Neural crest cell (in vitro differentiated cells): Measurements from ENCODE around the gene SORCS2. TPM values are rescaled to one million over a fixed set of nuclear protein-coding genes. Genes with fewer than 3 reads are reported as not detected.

Experiments used
- DNase-seq: peaks from one replicate; pipeline ENCODE4 v3.0.0; 2021; ENCODE audit warnings: low read depth, mixed read lengths, low spot score
- H3K27ac Mint-ChIP-seq: one replicate; pipeline ENCODE4 v1.8.0; 2021; ENCODE audit warnings: mild to moderate bottlenecking, mixed read lengths; ENCODE audit not compliant: unreplicated experiment
- H3K27me3 Mint-ChIP-seq: 2 replicates; pipeline ENCODE4 v1.8.0; 2021; ENCODE audit warnings: low read depth, mild to moderate bottlenecking, mixed read lengths
- H3K36me3 Mint-ChIP-seq: 2 replicates; pipeline ENCODE4 v1.8.0; 2021; ENCODE audit warnings: low read depth, mild to moderate bottlenecking, mixed read lengths
- H3K4me1 Mint-ChIP-seq: 2 replicates; pipeline ENCODE4 v1.8.0; 2021; ENCODE audit warnings: mixed read lengths
- H3K4me3 Mint-ChIP-seq: one replicate; pipeline ENCODE4 v1.8.0; 2021; ENCODE audit warnings: mild to moderate bottlenecking, mixed read lengths
- H3K9me3 Mint-ChIP-seq: 2 replicates; pipeline ENCODE4 v1.8.0; 2021; ENCODE audit warnings: mixed read lengths
- CTCF ChIP-seq: fragments of 200-600 bp; sonication (generic); conservative IDR thresholded peaks from 2 replicates; pipeline ENCODE4 v1.5.0; 2021; ENCODE audit warnings: antibody characterized with exemption, mild to moderate bottlenecking
- total RNA-seq: library from RNA; stranded (reverse); gene quantifications from 2 replicates; pipeline ENCODE4 v1.2.1, GENCODE V29; 2021

Gene SORCS2
- total RNA-seq, 1 donor from 2014 or later = 1.1 TPM

DNA sequence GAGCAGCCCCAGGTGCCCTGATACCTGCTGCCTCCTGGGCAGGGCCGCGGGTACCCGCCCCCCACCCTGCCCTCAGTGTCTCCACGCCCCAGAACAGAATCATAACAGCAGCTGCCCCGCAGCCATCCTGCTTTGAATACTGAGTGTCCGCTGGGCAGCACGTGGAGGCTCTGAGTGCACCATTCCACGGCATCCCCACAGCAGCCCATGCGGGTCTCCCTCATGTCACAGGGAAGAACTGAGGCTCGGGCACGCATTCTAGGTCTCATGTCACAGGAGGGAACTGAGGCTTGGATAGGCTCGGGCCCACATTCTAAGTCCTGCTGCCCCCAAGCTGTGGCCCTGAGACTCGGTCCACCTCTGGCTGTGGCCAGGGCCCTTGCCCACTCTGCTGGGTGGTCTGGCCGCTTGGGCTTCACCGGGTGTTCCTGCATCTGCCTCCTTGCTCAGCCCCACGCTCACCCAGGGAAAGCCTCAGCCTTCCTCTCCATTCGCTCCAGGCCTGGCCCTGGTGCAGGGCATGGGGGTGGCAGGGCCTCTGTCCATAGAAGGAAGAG lies 464.0 kb downstream of the SORCS2 start:
- Mint-ChIP-seq H3K4me1 (peaks cover 37% of the 10 kb centered on the region), H3K36me3 (no peaks in the 10 kb centered on the region), H3K9me3 (no peaks in the 10 kb centered on the region), H3K27me3 (peaks cover 3% of the 10 kb centered on the region), H3K27ac (peak overlapping the region; percentile 51), H3K4me3 (peak overlapping the region; percentile 42)
- TF ChIP-seq CTCF = no peak
- DNase-seq = no peak

DNA sequence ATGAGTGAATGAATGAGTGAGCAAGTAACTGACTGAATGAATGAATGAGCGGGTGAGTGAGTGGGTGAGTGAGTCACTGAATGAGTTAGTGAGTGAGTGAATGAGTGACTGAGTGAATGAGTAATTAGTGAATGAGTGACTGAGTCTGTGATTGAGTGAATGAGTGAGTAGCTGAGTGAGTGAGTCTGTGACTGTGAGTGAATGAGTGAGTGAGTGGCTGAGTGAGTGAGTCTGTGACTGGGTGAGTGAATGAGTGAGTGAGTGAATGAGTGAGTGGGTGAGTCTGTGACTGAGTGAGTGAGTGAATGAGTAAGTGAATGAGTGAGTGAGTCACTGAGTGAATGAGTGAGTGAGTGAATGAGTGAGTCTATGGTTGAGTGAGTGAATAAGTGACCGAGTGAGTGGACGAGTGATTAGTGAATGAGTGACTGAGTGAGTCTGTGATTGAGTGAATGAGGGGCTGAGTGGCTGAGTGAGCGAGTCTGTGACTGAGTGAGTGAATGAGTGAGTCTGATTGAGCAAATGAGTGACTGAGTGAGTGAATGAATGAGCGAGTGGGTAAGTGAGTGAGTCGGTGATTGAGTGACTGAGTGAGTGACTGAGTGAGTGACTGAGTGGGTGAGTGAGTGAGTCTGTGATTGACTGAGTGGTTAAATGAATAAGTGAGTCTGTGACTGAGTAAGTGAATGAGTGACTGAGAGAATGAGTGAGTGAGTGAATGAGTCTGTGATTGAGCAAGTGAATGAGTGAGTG lies 465.4 kb downstream of the SORCS2 start:
- no peaks in the 10 kb centered on the region for H3K9me3 Mint-ChIP-seq
- H3K4me3 Mint-ChIP-seq = no peak overlapping the region
- H3K27ac Mint-ChIP-seq = no peak overlapping the region
- no peak for TF ChIP-seq CTCF
- peaks cover 30% of the 10 kb centered on the region for H3K4me1 Mint-ChIP-seq
- H3K27me3 Mint-ChIP-seq = peaks cover 5% of the 10 kb centered on the region
- no peak for DNase-seq
- no peaks in the 10 kb centered on the region for H3K36me3 Mint-ChIP-seq

- Mint-ChIP-seq H3K9me3 (no peaks in the 10 kb centered on the region), H3K4me1 (peaks cover 33% of the 10 kb centered on the region), H3K4me3 (no peak overlapping the region), H3K27me3 (peaks cover 9% of the 10 kb centered on the region), H3K27ac (no peak overlapping the region), H3K36me3 (no peaks in the 10 kb centered on the region)
- TF ChIP-seq CTCF = no peak
- no peak for DNase-seq
These were observed 466.2 kb downstream of the SORCS2 start for GRCh38 chr4:7658341-7659204.

- no peak for TF ChIP-seq CTCF
- peaks cover 9% of the 10 kb centered on the region for H3K27me3 Mint-ChIP-seq
These were observed 467.3 kb downstream of the SORCS2 start for GRCh38 chr4:7659429-7660175.

More at GRCh38 chr4:7659429-7660175, 467.3 kb downstream of the SORCS2 start:
- peaks cover 25% of the 10 kb centered on the region for H3K4me1 Mint-ChIP-seq
- H3K4me3 Mint-ChIP-seq = no peak overlapping the region
- no peaks in the 10 kb centered on the region for H3K9me3 Mint-ChIP-seq
- no peak for DNase-seq
- H3K36me3 Mint-ChIP-seq = no peaks in the 10 kb centered on the region
- no peak overlapping the region for H3K27ac Mint-ChIP-seq
